Loucy (cell line): Measurements from ENCODE around the gene POU4F3.

Experiments
- EZH2phosphoT487 ChIP-seq: fragments of 200-600 bp; IDR thresholded peaks from 2 replicates; pipeline ENCODE4 v1.6.1; 2018; ENCODE audit warnings: antibody characterized with exemption, mild to moderate bottlenecking, moderate library complexity, borderline replicate concordance
- TF ChIP-seq, protein P1 (sequence below): fragments of 200-600 bp; sonication (generic); conservative IDR thresholded peaks from 2 replicates; pipeline ENCODE4 v1.5.1; 2014; ENCODE audit warnings: mild to moderate bottlenecking, antibody characterized with exemption, low read length

DNA sequence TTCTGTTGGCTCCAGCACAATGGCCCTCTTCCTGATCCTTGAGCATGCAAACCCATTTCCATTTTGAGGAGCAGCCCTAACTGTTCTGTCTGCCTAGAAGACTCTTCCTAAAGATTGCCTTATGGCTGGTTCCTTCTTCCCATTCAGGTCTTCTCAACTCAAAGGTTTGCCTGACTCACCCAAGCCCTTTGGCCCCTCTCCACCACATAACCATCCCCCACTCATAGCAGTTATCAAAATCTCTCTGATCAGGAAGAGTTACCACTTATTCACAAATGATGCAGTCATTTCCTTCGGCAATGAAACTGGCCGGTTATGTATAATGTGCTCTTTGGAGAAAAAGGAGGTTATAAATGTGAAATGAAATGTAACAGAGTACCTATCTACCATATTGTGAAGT, 8.9 kb upstream of the POU4F3 start:
- TF ChIP-seq, protein P1, sequence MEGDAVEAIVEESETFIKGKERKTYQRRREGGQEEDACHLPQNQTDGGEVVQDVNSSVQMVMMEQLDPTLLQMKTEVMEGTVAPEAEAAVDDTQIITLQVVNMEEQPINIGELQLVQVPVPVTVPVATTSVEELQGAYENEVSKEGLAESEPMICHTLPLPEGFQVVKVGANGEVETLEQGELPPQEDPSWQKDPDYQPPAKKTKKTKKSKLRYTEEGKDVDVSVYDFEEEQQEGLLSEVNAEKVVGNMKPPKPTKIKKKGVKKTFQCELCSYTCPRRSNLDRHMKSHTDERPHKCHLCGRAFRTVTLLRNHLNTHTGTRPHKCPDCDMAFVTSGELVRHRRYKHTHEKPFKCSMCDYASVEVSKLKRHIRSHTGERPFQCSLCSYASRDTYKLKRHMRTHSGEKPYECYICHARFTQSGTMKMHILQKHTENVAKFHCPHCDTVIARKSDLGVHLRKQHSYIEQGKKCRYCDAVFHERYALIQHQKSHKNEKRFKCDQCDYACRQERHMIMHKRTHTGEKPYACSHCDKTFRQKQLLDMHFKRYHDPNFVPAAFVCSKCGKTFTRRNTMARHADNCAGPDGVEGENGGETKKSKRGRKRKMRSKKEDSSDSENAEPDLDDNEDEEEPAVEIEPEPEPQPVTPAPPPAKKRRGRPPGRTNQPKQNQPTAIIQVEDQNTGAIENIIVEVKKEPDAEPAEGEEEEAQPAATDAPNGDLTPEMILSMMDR: no peak
- TF ChIP-seq EZH2phosphoT487: no peak
